Psoas muscle (tissue), 8 donors: Measurements from ENCODE around the gene STK17B. TPM values are rescaled to one million over a fixed set of nuclear protein-coding genes. Genes with fewer than 3 reads are reported as not detected.

Experiments used
- ATAC-seq, 4 donors: fragments of 200-7000 bp; cut with Tn5 transposase; one replicate each; pipeline ENCODE4 v1.9.1; 2020; ENCODE audit warnings: moderate library complexity in 3 of 4, mild to moderate bottlenecking in 2 of 4
- DNase-seq, 2 donors: peaks; one replicate each; pipeline ENCODE4 v3.0.0-alpha.2; 2020
- H3K27ac ChIP-seq: fragments of 200-600 bp; one replicate; pipeline ENCODE4 v1.8.0; 2022
- H3K27me3 ChIP-seq, 3 donors: fragments of 200-600 bp in 1 of 3; one replicate each; pipeline versions ENCODE4 v1.6.1 to v1.8.0; 2013 to 2022; ENCODE audit warnings: low read length in 2 of 3, mild to moderate bottlenecking in 2 of 3, moderate library complexity in 1 of 3; ENCODE audit not compliant: insufficient read depth in 3 of 3
- H3K36me3 ChIP-seq, 2 donors: fragments of 200-600 bp in 1 of 2; one replicate each; pipeline versions ENCODE4 v1.6.1 to v1.8.0; 2013 to 2022; ENCODE audit warnings: low read depth in 1 of 2, mild to moderate bottlenecking in 1 of 2, moderate library complexity in 1 of 2; ENCODE audit not compliant: insufficient read depth in 1 of 2
- H3K4me1 ChIP-seq: fragments of 200-600 bp; one replicate; pipeline ENCODE4 v1.8.0; 2022
- H3K4me3 ChIP-seq: fragments of 200-600 bp; one replicate; pipeline ENCODE4 v1.8.0; 2022; ENCODE audit warnings: mild to moderate bottlenecking
- H3K9me3 ChIP-seq: fragments of 200-600 bp; one replicate; pipeline ENCODE4 v1.8.0; 2022
- WGBS, 3 donors: extraction: QIAGEN DNeasy Blood & Tissue Kit; methylation state at CpG; one replicate each; pipeline versions ENCODE4 v1.1.6 to v1.1.7; 2013; 5-methylcytosine and 5-hydroxymethylcytosine counted together
- intact Hi-C, 2 donors: fragments of 100-400 bp; cut with DNase I; formaldehyde crosslinking; loops; one replicate each; pipeline versions ENCODE4 v1.11.0 to v1.14.2; 2022
- polyA plus RNA-seq, 3 donors: library from polyadenylated mRNA; stranded (reverse); fragments of 200-250 nt; gene quantifications; one replicate each; pipeline ENCODE4 v1.2.3, GENCODE V29; 2013
- total RNA-seq, 4 donors: library from RNA; stranded (reverse); fragmentation: NEBNext Ultra II Directional in 2 of 4; extraction: Animal tissue kit (Norgen Biotek cat#: 25700) in 2 of 4; gene quantifications; one replicate each; pipeline versions ENCODE4 v1.2.1 to v1.2.4, GENCODE V29; 2021 to 2023
- TF ChIP-seq, protein P1 (sequence below): fragments of 200-600 bp; IDR thresholded peaks from one replicate; pipeline ENCODE4 v1.8.0; 2022; ENCODE audit warnings: antibody characterized with exemption
- donor health status: healthy with polysubstance abuse.
- donor health status: DM: no; HTN: no; CAD: no; lungs with moderate emphysema.
- donor health status: Bipolar disorder and iron deficiency.
- donor health status: healthy.
- donor health status: DM: yes; HTN: yes; CAD: no.
- donor health status: DM: no; HTN: no; CAD: no.
- donor health status: DM: no; HTN: no; CAD: no.
- donor health status: DM: yes; HTN: yes; CAD: no.

STK17B gene
- total and polyA plus RNA-seq, 7 donors = 1.3 to 5.3 (median 3.1) TPM

- Histone ChIP-seq H3K4me1 (peaks cover 7% of the 10 kb centered on the region), H3K36me3 (peaks cover 0 to 5% of the 10 kb centered on the region in 2 donors), H3K27me3 (no peaks in the 10 kb centered on the region), H3K27ac (no peak overlapping the region), H3K9me3 (no peaks in the 10 kb centered on the region), H3K4me3 (no peak overlapping the region)
- no peak for ATAC-seq
- TF ChIP-seq, protein P1, sequence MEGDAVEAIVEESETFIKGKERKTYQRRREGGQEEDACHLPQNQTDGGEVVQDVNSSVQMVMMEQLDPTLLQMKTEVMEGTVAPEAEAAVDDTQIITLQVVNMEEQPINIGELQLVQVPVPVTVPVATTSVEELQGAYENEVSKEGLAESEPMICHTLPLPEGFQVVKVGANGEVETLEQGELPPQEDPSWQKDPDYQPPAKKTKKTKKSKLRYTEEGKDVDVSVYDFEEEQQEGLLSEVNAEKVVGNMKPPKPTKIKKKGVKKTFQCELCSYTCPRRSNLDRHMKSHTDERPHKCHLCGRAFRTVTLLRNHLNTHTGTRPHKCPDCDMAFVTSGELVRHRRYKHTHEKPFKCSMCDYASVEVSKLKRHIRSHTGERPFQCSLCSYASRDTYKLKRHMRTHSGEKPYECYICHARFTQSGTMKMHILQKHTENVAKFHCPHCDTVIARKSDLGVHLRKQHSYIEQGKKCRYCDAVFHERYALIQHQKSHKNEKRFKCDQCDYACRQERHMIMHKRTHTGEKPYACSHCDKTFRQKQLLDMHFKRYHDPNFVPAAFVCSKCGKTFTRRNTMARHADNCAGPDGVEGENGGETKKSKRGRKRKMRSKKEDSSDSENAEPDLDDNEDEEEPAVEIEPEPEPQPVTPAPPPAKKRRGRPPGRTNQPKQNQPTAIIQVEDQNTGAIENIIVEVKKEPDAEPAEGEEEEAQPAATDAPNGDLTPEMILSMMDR = no peak
- 68 to 84% (median 74%) methylated on average over 1 of the region's 1 CpG for WGBS, 3 donors
- no peak for DNase-seq
- intact Hi-C loops = no loop called here
Measured at GRCh38 chr2:196166876-196167275, 4.5 kb downstream of the STK17B start.

GRCh38 chr2:196165016-196165415, 6.4 kb downstream of the STK17B start:
- intact Hi-C loops = no loop called here
- ATAC-seq = no peak
- no peak for DNase-seq
- no peaks in the 10 kb centered on the region for H3K9me3 ChIP-seq
- no peaks in the 10 kb centered on the region for H3K27me3 ChIP-seq
- peaks cover 0 to 5% of the 10 kb centered on the region in 2 donors for H3K36me3 ChIP-seq
- no peak overlapping the region for H3K4me3 ChIP-seq
- 71 to 83% (median 74%) methylated on average over 4 of the region's 4 CpGs for WGBS, 3 donors
- peaks cover 2% of the 10 kb centered on the region for H3K4me1 ChIP-seq
- TF ChIP-seq, protein P1 = no peak
- no peak overlapping the region for H3K27ac ChIP-seq

DNA sequence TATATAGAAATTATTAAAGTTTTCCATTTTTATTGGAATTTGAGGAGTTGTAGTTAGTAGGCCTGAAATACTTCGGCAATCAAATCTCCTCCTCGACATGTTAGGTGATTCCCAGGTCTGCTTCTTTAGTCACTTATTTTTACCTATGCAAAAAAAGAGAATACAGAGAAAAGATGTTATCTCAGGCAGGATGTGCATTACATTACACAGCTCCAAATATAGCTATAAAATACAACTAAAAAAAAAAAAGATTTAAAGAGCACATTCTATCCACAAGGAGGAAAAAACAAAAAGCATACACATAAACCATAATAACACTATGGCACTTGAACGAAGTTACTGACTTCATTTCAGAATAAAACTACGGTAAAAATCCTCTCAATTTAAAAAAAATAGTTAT, 8.1 kb downstream of the STK17B start:
- ATAC-seq = no peak
- H3K4me3 ChIP-seq = no peak overlapping the region
- peaks cover 0 to 5% of the 10 kb centered on the region in 2 donors for H3K36me3 ChIP-seq
- no peaks in the 10 kb centered on the region for H3K27me3 ChIP-seq
- no peak for DNase-seq
- H3K4me1 ChIP-seq = no peaks in the 10 kb centered on the region
- H3K9me3 ChIP-seq = no peaks in the 10 kb centered on the region
- intact Hi-C loops = no loop called here
- WGBS, 3 donors = 66 to 86% (median 71%) methylated on average over 4 of the region's 4 CpGs
- no peak overlapping the region for H3K27ac ChIP-seq
- TF ChIP-seq, protein P1 = no peak

DNA sequence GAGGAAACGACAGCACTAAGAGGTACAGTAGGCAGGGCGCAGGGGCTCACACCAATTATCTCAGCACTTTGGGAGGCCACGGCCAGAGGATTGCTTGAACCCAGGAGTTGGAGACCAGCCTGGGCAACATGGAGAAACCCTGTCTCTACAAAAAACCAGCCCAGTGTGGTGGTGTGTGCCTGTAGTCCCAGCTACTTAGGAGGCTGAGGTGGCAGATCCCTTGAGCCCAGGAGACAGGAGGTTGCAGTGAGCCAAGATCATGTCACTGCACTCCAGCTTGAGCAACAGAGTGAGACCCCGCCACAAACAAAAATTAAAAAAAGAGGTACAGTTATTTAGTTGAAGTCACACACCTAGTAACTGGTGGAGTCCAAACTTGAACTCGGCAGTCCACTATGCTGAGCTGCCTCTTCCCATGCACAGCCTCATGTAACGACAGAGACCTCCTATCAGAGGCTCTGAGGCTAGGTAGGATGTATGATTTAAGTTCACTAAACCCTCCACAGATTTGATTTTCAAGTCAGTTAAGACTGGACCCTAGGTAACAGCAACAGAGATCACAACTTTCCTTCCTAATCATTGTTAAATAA, 8.7 kb downstream of the STK17B start:
- H3K4me3 ChIP-seq = no peak overlapping the region
- H3K27ac ChIP-seq = no peak overlapping the region

More for the DNA sequence above, 8.7 kb downstream of the STK17B start:
- Histone ChIP-seq H3K36me3 (peaks cover 0 to 5% of the 10 kb centered on the region in 2 donors), H3K4me1 (no peaks in the 10 kb centered on the region), H3K9me3 (no peaks in the 10 kb centered on the region), H3K27me3 (no peaks in the 10 kb centered on the region)
- ATAC-seq (no peak), DNase-seq (no peak)
- WGBS, 3 donors = 94 to 99% (median 96%) methylated on average over 6 of the region's 6 CpGs
- TF ChIP-seq, protein P1 = no peak
- intact Hi-C loops = no loop called here
